Gastrocnemius medialis (tissue), 4 donors: ENCODE measurements around the gene EPB41L1.

ENCODE experiments used
- CTCF ChIP-seq, 5 experiments: fragments of 450-650 bp in 3 of 5; fragments of 200-600 bp in 2 of 5; sonication (generic) in 2 of 5; IDR thresholded peaks in 4 of 5; conservative IDR thresholded peaks in 1 of 5; 1 replicate in 4 of 5; 2 replicates in 1 of 5; pipeline ENCODE4 v1.5.1; 2016 to 2019; ENCODE audit warnings: antibody characterized with exemption in 5 of 5, mild to moderate bottlenecking in 3 of 5, moderate library complexity in 3 of 5
- POLR2A ChIP-seq, 2 donors: fragments of 450-650 bp; IDR thresholded peaks; one replicate each; pipeline ENCODE4 v1.6.1; 2017; ENCODE audit warnings: antibody characterized with exemption in 2 of 2, mild to moderate bottlenecking in 2 of 2, moderate library complexity in 2 of 2

DNA sequence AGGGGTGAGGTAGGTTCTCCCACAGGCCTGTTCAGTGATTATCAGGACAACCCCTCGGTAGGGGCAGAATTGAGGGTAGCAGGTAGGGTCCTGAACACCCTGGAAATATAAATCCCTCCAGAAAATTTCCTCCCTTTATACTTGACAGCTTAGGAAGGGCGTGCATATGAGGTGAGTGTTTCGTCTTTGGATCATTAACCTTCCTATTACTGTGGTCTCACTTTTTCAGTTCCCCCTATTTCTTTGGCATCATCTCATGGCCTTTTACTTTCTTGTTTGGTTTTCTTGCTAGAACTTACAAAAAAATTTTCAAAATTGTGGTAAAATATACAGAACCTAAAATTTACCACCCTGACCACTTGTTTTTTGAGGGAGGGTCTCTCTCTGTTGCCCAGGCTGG lies 18.7 kb upstream of the EPB41L1 start:
- TF ChIP-seq CTCF (IDR thresholded peaks at IDR 0.05 in 4 of 5, conservative IDR thresholded peaks at IDR 0.05 in 1 of 5) (no peak), POLR2A (IDR thresholded peaks at IDR 0.05) (no peak)
